ENCODE data around the gene MRPL52. TPM values are rescaled to one million over a fixed set of nuclear protein-coding genes. Genes with fewer than 3 reads are reported as not detected.

Gene MRPL52
- total and polyA plus RNA-seq, 2 of the 13 experiments (the other 11 are each of a cell fraction or from before 2014, with no cell fraction given), result 118 to 329 TPM

- TF ChIP-seq REST (IDR thresholded peaks at IDR 0.05; ENCODE audit: borderline replicate concordance in 1 of 2, low read depth in 1 of 2, low read length in 2 of 2) (no peak), HOXA3 (CRISPR knock-in tag; IDR thresholded peaks at IDR 0.05) (0 out of 2 replicates have a peak, but pooled peaks have one; percentile 37), ZNF280D (CRISPR knock-in tag; IDR thresholded peaks at IDR 0.05) (peak; percentile 85), THYN1 (CRISPR knock-in tag; IDR thresholded peaks at IDR 0.05; ENCODE audit: borderline replicate concordance, low read depth) (0 out of 2 replicates have a peak, but pooled peaks have one; percentile 19), ZNF766 (CRISPR knock-in tag; IDR thresholded peaks at IDR 0.05; ENCODE audit: borderline replicate concordance) (no peak; the same call in 1 of the 2 replicates), AGO2 (optimal IDR thresholded peaks at IDR 0.05; ENCODE audit: low read depth, low read length) (peak; percentile 93), ZBED4 (CRISPR knock-in tag; IDR thresholded peaks at IDR 0.05; ENCODE audit: borderline replicate concordance) (0 out of 2 replicates have a peak, but pooled peaks have one; percentile 22), HNRNPUL1 (IDR thresholded peaks at IDR 0.05; ENCODE audit: low read depth, low read length) (no peak), ZNF354B (CRISPR knock-in tag; IDR thresholded peaks at IDR 0.05) (no peak), MLX (CRISPR knock-in tag; IDR thresholded peaks at IDR 0.05) (no peak), ZNF724P (CRISPR knock-in tag; IDR thresholded peaks at IDR 0.05; ENCODE audit: borderline replicate concordance) (0 out of 2 replicates have a peak, but pooled peaks have one; percentile 42), ZNF44 (CRISPR knock-in tag; IDR thresholded peaks at IDR 0.05) (no peak), ZBTB21 (CRISPR knock-in tag; IDR thresholded peaks at IDR 0.05) (0 out of 2 replicates have a peak, but pooled peaks have one; percentile 16), CERS6 (CRISPR knock-in tag; IDR thresholded peaks at IDR 0.05) (0 out of 2 replicates have a peak, but pooled peaks have one; percentile 10), SAFB2 (CRISPR knock-in tag; IDR thresholded peaks at IDR 0.05; ENCODE audit: borderline replicate concordance, low read depth) (no peak)
Observed at GRCh38 chr14:22836301-22837113, 6.8 kb downstream of the MRPL52 start, which contains the start of gene MMP14 (continued).

All from HepG2 (cell line).